ENCODE measurements around the gene ZNF600.
A peak's percentile ranks its signal among the peaks of the same experiment; 100 is the strongest.
"Not testable (repeated sequence)": the region's sequence is repeated elsewhere in the genome, so short reads cannot be mapped to it uniquely, and the experiment has no call there.

The ZNF600 gene

GRCh38 chr19:52789440-52789839, 2.8 kb upstream of the ZNF600 start:
- Histone ChIP-seq H3K9me3 (ENCODE audit: control insufficient read depth, insufficient read depth, low read depth, low read length) (peaks cover 15% of the 10 kb centered on the region; the same call in 1 of the 2 replicates), H3K27me3 (ENCODE audit: control insufficient read depth, insufficient read depth, low read length) (peaks cover 7% of the 10 kb centered on the region; the same call in 1 of the 2 replicates), H3K27ac (ENCODE audit: low read depth, low read length) (peak overlapping the region; percentile 87; the same call in 1 of the 2 replicates), H3K9ac (ENCODE audit: low read length) (peak overlapping the region; percentile 71), H3K36me3 (ENCODE audit: control insufficient read depth, insufficient read depth, low read length) (no peaks in the 10 kb centered on the region), H3K4me3 (ENCODE audit: low read depth, low read length) (no peak overlapping the region), H3K4me1 (ENCODE audit: control insufficient read depth, insufficient read depth, low read length) (peaks cover 7% of the 10 kb centered on the region; the same call in 1 of the 2 replicates)

- peaks cover 7% of the 10 kb centered on the region; the same call in 1 of the 2 replicates for H3K27me3 ChIP-seq (ENCODE audit: control insufficient read depth, insufficient read depth, low read length)
- H3K36me3 ChIP-seq (ENCODE audit: control insufficient read depth, insufficient read depth, low read length), result peaks cover 5% of the 10 kb centered on the region; the same call in 1 of the 2 replicates
- H3K4me1 ChIP-seq (ENCODE audit: control insufficient read depth, insufficient read depth, low read length), result peaks cover 7% of the 10 kb centered on the region; the same call in 1 of the 2 replicates
- peak overlapping the region; percentile 96 for H3K4me3 ChIP-seq (ENCODE audit: low read depth, low read length)
- peak overlapping the region; percentile 48; the same call in 1 of the 2 replicates for H3K27ac ChIP-seq (ENCODE audit: low read depth, low read length)
- H3K9ac ChIP-seq (ENCODE audit: low read length), result peak overlapping the region; percentile 88
- H3K9me3 ChIP-seq (ENCODE audit: control insufficient read depth, insufficient read depth, low read depth, low read length), result no peaks in the 10 kb centered on the region; the same call in 1 of the 2 replicates
These were observed 520 bp downstream of the ZNF600 start for GRCh38 chr19:52786078-52786463.

GRCh38 chr19:52785506-52785905, 1.1 kb downstream of the ZNF600 start:
- H3K27me3 ChIP-seq (ENCODE audit: control insufficient read depth, insufficient read depth, low read length), result peaks cover 7% of the 10 kb centered on the region; the same call in 1 of the 2 replicates
- H3K4me1 ChIP-seq (ENCODE audit: control insufficient read depth, insufficient read depth, low read length), result peaks cover 7% of the 10 kb centered on the region; the same call in 1 of the 2 replicates
- H3K4me3 ChIP-seq (ENCODE audit: low read depth, low read length), result peak overlapping the region; percentile 96
- no peaks in the 10 kb centered on the region for H3K9me3 ChIP-seq (ENCODE audit: control insufficient read depth, insufficient read depth, low read depth, low read length)
- H3K9ac ChIP-seq (ENCODE audit: low read length), result peak overlapping the region; percentile 88
- peaks cover 9% of the 10 kb centered on the region; the same call in 1 of the 2 replicates for H3K36me3 ChIP-seq (ENCODE audit: control insufficient read depth, insufficient read depth, low read length)
- H3K27ac ChIP-seq (ENCODE audit: low read depth, low read length), result no peak overlapping the region

- H3K27ac ChIP-seq (ENCODE audit: low read depth, low read length); H3K4me1 ChIP-seq (ENCODE audit: control insufficient read depth, insufficient read depth, low read length); H3K9me3 ChIP-seq (ENCODE audit: control insufficient read depth, insufficient read depth, low read depth, low read length); H3K9ac ChIP-seq (ENCODE audit: low read length); H3K27me3 ChIP-seq (ENCODE audit: control insufficient read depth, insufficient read depth, low read length); H3K4me3 ChIP-seq (ENCODE audit: low read depth, low read length): not testable (repeated sequence)
- peaks cover 20% of the 10 kb centered on the region for H3K36me3 ChIP-seq (ENCODE audit: control insufficient read depth, insufficient read depth, low read length)
These were observed 3.7 kb downstream of the ZNF600 start for GRCh38 chr19:52782864-52783263.

DNA sequence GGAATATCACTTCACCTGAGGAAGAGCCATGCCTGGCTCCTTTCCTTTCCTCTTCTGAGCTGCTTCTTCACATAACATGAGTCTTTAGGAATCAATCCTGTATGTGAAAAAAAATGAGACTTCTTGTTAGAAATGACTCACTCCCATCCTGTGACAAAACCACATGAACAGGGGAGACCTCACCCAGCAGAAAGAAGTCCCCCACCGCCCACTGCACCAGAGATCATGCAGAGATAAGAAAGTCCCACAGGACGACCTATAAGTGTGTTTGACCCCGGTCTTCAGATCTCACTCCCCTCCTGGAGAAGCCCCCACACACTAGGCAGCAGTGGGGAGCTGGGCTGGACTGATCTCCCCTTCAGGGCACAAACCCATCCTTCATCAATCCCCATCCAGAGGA, 7.8 kb downstream of the ZNF600 start:
- Histone ChIP-seq H3K36me3 (ENCODE audit: control insufficient read depth, insufficient read depth, low read length) (peaks cover 49% of the 10 kb centered on the region), H3K4me3 (ENCODE audit: low read depth, low read length) (no peak overlapping the region), H3K27me3 (ENCODE audit: control insufficient read depth, insufficient read depth, low read length) (no peaks in the 10 kb centered on the region), H3K9me3 (ENCODE audit: control insufficient read depth, insufficient read depth, low read depth, low read length) (no peaks in the 10 kb centered on the region), H3K27ac (ENCODE audit: low read depth, low read length) (no peak overlapping the region), H3K4me1 (ENCODE audit: control insufficient read depth, insufficient read depth, low read length) (no peaks in the 10 kb centered on the region), H3K9ac (ENCODE audit: low read length) (no peak overlapping the region)

- not testable (repeated sequence) for H3K27ac ChIP-seq (ENCODE audit: low read depth, low read length); H3K36me3 ChIP-seq (ENCODE audit: control insufficient read depth, insufficient read depth, low read length); H3K27me3 ChIP-seq (ENCODE audit: control insufficient read depth, insufficient read depth, low read length); H3K4me1 ChIP-seq (ENCODE audit: control insufficient read depth, insufficient read depth, low read length); H3K9ac ChIP-seq (ENCODE audit: low read length); H3K4me3 ChIP-seq (ENCODE audit: low read depth, low read length)
- peaks cover 12% of the 10 kb centered on the region for H3K9me3 ChIP-seq (ENCODE audit: control insufficient read depth, insufficient read depth, low read depth, low read length)
These were observed 30.1 kb downstream of the ZNF600 start for GRCh38 chr19:52756447-52756846.

- H3K27me3 ChIP-seq (ENCODE audit: control insufficient read depth, insufficient read depth, low read length), result no peaks in the 10 kb centered on the region
- no peak overlapping the region for H3K9ac ChIP-seq (ENCODE audit: low read length)
- H3K9me3 ChIP-seq (ENCODE audit: control insufficient read depth, insufficient read depth, low read depth, low read length), result peaks cover 4% of the 10 kb centered on the region
- no peak overlapping the region for H3K27ac ChIP-seq (ENCODE audit: low read depth, low read length)
- H3K4me1 ChIP-seq (ENCODE audit: control insufficient read depth, insufficient read depth, low read length), result no peaks in the 10 kb centered on the region
- peaks cover 2% of the 10 kb centered on the region; the same call in 1 of the 2 replicates for H3K36me3 ChIP-seq (ENCODE audit: control insufficient read depth, insufficient read depth, low read length)
- no peak overlapping the region for H3K4me3 ChIP-seq (ENCODE audit: low read depth, low read length)
These were observed 36.8 kb downstream of the ZNF600 start for GRCh38 chr19:52749780-52750179.

DNA sequence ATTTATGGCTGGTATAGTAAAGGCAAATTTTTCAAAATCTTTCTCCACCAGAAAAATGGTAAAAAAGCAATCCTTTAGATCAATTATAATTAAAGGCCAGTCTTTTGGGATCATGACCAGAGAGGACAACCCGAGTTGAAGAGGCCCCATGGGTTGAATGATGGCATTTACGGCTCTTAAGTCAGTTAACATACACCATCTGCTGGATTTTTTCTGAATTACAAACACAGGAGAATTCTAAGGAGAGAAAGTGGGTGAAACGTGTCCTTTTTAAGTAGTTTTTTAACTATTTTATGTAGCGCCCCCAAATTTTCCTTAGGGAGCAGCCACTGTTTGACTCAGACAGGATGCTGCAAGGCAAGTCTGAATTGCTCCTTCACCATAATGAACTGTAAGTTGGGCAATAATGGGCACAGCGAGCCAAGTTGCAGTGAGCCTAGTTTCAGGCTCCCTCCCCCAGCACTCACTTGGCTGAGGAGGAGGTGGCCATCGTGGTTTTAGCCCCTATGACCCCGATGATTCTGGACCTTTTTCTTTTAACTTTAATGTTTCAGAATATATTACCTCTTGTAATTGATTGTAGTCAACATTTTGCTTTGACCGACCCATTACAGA, 38.1 kb downstream of the ZNF600 start:
- Histone ChIP-seq H3K27ac (ENCODE audit: low read depth, low read length) (no peak overlapping the region), H3K9me3 (ENCODE audit: control insufficient read depth, insufficient read depth, low read depth, low read length) (no peaks in the 10 kb centered on the region), H3K27me3 (ENCODE audit: control insufficient read depth, insufficient read depth, low read length) (no peaks in the 10 kb centered on the region), H3K36me3 (ENCODE audit: control insufficient read depth, insufficient read depth, low read length) (no peaks in the 10 kb centered on the region), H3K4me1 (ENCODE audit: control insufficient read depth, insufficient read depth, low read length) (peaks cover 4% of the 10 kb centered on the region), H3K4me3 (ENCODE audit: low read depth, low read length) (peak overlapping the region; percentile 58), H3K9ac (ENCODE audit: low read length) (no peak overlapping the region)

GRCh38 chr19:52745919-52746318, 40.7 kb downstream of the ZNF600 start:
- not testable (repeated sequence) for H3K27me3 ChIP-seq (ENCODE audit: control insufficient read depth, insufficient read depth, low read length); H3K9ac ChIP-seq (ENCODE audit: low read length); H3K36me3 ChIP-seq (ENCODE audit: control insufficient read depth, insufficient read depth, low read length); H3K27ac ChIP-seq (ENCODE audit: low read depth, low read length); H3K9me3 ChIP-seq (ENCODE audit: control insufficient read depth, insufficient read depth, low read depth, low read length); H3K4me3 ChIP-seq (ENCODE audit: low read depth, low read length)
- peaks cover 24% of the 10 kb centered on the region for H3K4me1 ChIP-seq (ENCODE audit: control insufficient read depth, insufficient read depth, low read length)

- Histone ChIP-seq H3K4me1 (ENCODE audit: control insufficient read depth, insufficient read depth, low read length) (peaks cover 24% of the 10 kb centered on the region), H3K27me3 (ENCODE audit: control insufficient read depth, insufficient read depth, low read length) (no peaks in the 10 kb centered on the region), H3K9ac (ENCODE audit: low read length) (no peak overlapping the region), H3K27ac (ENCODE audit: low read depth, low read length) (peak overlapping the region; percentile 40; the same call in 1 of the 2 replicates), H3K9me3 (ENCODE audit: control insufficient read depth, insufficient read depth, low read depth, low read length) (no peaks in the 10 kb centered on the region; the same call in 1 of the 2 replicates), H3K36me3 (ENCODE audit: control insufficient read depth, insufficient read depth, low read length) (no peaks in the 10 kb centered on the region), H3K4me3 (ENCODE audit: low read depth, low read length) (no peak overlapping the region)
These were observed 43.5 kb downstream of the ZNF600 start for GRCh38 chr19:52743091-52743490.

GRCh38 chr19:52742516-52742915, 44.1 kb downstream of the ZNF600 start:
- Histone ChIP-seq H3K27ac (ENCODE audit: low read depth, low read length) (peak overlapping the region; percentile 27; the same call in 1 of the 2 replicates), H3K36me3 (ENCODE audit: control insufficient read depth, insufficient read depth, low read length) (no peaks in the 10 kb centered on the region), H3K9me3 (ENCODE audit: control insufficient read depth, insufficient read depth, low read depth, low read length) (no peaks in the 10 kb centered on the region; the same call in 1 of the 2 replicates), H3K4me3 (ENCODE audit: low read depth, low read length) (no peak overlapping the region), H3K4me1 (ENCODE audit: control insufficient read depth, insufficient read depth, low read length) (peaks cover 24% of the 10 kb centered on the region), H3K9ac (ENCODE audit: low read length) (peak overlapping the region; percentile 64), H3K27me3 (ENCODE audit: control insufficient read depth, insufficient read depth, low read length) (no peaks in the 10 kb centered on the region)
